Measurements from ENCODE around the gene CCNL2.

- TF ChIP-seq CTCF (conservative IDR thresholded peaks at IDR 0.05; ENCODE audit: low read depth in 2 of 2) (no peak), POLR2AphosphoS5 (IDR thresholded peaks at IDR 0.05; ENCODE audit: low read depth) (no peak), JUNB (IDR thresholded peaks at IDR 0.05; ENCODE audit: unreplicated experiment) (no peak), CREB1 (CRISPR knock-in tag; IDR thresholded peaks at IDR 0.05; ENCODE audit: low read depth) (no peak), EZH2 (IDR thresholded peaks at IDR 0.05; ENCODE audit: low read depth, unreplicated experiment) (no peak), ZNF114 (CRISPR knock-in tag; IDR thresholded peaks at IDR 0.05) (no peak), REST (IDR thresholded peaks at IDR 0.05; ENCODE audit: unreplicated experiment) (no peak), EZH2phosphoT487 (IDR thresholded peaks at IDR 0.05; ENCODE audit: unreplicated experiment) (no peak)
Measured at GRCh38 chr1:1340185-1340584, 59.0 kb downstream of the CCNL2 start.
